ENCODE data around the gene PRSS35.
"Not testable (repeated sequence)": the region's sequence is repeated elsewhere in the genome, so short reads cannot be mapped to it uniquely, and the experiment has no call there.

PRSS35 gene

DNA sequence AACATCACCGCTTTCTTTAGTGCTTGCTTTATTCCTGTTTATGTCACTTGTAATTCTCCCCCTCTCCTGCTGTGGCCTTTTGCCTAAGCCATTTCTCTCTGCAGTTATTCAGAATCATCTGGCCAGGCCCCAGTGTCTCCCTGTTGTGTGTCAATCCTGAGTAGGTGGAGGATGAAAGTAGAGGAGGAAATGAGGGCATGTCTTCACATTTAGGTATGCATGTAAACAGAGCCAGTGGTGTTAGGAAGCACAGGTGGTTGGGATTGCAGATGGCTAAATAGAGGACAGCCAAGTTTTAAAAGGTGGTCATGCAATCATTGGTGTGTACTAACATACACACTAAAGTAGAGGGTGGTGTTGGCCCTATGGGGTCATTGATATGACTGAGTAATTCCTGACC is 5.2 kb downstream of the PRSS35 start:
- DNase-seq = no peak

DNA sequence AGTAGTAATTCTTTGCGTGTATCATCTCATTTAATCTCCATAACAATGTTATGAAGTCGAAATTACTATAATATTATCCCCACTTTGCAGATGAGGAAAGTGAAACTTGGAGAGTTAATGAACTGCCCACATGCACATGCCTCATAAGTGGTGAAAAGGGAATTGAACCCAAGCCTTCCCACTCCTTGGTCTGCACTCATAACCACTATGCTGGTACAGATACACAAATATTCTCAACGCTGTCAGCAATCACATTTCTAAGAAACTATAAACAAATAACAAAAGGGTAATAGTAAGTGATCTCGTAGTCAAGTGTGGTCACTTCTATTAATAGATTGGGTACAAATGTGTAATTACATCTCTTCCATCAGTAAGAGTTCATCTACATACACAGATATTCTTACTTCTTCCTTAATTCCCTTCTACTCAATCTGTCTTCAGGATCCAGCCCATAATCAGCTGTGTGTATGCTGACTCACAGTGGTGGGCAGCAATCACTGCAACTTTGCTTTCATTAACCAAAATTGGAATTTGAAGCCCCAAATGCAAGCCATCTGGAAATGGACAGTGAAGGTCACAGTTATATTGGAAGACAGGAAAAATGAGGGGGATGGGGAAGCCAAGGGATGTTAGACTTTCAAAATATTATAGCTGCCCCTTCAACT is 6.6 kb downstream of the PRSS35 start:
- DNase-seq = peak; percentile 39

DNA sequence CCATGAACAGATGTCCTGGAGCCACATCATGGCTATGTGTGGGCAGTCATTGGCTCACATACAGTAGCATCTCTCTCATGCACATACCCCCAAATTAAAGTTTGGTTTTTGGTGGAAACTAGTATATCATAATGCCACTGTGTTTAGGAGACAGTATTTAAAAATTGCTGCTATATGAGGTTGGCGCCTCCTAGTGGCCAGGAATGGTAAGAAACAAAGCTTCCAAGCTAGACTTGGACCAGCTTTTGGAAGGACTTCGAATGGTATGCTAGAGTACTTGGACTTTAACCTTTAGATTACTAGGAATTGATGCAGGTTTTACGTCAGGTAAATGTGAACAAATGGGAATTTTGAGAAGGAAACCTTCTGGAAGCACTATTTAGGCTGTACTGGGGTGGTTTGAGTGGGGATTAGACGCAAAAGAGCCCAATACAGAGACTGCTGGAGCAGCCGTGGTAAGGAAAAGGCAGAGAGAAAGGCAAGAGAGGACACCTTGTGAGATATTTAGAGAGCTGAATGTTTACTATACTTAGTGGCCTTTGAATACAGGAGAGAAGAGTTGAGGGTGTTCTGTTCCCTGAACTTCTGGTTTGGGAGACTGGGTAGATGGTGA is 23.8 kb downstream of the PRSS35 start:
- DNase-seq = peak; percentile 25

DNA sequence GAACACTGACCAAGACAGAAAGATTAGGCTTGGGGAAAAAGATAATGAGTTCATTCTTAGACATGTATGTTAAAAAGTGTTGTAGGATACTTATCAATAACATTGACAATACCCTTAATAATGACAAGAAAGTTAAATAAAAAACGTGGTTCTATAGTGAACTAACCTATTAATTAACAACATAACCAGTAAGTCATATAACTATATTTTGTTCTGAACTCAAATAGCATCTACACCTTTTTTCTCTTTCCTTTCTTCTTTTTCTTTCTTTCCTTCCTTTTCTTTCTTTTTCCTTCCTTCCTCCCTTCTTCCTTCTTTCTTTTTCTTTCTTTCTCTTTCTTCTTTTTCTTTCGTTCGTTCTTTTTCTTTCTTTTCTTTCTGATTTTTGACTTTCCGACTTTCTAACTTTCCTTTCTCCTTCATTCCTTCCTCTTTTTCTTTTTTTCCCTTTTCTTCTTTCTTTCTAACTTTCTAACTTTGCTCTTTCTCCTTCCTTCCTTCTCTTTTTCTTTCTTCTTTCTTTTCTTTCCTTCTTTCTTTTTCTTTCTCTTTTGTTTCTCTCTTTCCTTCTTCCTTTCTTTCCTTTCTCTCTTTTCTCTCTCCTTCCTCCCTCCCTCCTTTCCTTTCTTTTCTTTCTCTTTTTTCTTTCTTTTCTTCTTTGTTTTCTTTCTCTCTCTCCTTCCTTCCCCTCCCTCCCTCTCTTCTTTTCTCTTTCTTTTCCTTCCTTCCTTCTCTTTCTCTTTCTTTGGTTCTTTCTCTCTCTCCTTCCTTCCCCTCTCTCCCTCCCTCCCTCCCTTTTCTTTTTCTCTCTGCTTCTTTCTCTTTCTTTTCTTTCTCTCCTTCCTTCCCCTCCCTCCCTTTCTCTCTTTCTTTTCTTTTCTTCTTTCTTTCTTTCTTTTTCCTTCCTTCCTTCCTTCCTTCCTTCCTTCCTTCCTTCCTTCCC is 24.6 kb downstream of the PRSS35 start:
- no peak for DNase-seq

- DNase-seq = no peak
Observed at GRCh38 chr6:83539678-83540077, 27.3 kb downstream of the PRSS35 start.

GRCh38 chr6:83546636-83547035 is 34.3 kb downstream of the PRSS35 start:
- DNase-seq = no peak

DNA sequence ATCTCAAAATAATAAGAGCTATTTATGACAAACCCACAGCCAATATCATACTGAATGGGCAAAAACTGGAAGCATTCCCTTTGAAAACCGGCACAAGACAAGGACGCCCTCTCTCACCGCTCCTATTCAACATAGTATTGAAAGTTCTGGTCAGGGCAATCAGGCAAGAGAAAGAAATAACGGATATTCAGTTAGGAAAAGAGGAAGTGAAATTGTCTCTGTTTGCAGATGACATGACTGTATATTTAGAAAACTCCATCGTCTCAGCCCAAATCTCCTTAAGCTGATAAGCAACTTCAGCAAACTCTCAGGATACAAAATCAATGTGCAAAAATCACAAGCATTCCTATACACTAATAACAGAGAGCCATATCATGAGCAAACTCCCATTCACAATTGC is 38.1 kb downstream of the PRSS35 start:
- DNase-seq = not testable (repeated sequence)

- not testable (repeated sequence) for DNase-seq
Observed at GRCh38 chr6:83551748-83552147, 39.4 kb downstream of the PRSS35 start.

DNA sequence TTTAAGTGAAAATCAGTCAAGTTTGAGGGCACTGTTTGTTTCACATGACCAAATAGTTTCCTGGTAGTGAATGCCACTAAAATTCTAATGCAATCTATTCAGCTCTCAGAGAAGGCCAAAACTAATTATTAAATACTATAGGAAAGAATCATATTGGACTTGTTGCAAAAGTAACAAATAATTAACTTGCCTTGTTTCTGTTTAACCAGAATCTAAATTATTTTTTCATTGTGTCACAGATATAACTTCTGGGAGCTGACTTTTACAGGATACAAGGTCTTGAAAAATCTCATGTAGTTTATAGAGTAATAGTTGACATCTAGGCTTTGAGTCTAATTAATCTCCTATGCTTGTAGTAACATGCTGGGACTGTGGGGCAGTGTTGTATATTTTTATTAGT is 44.5 kb downstream of the PRSS35 start:
- no peak for DNase-seq

GRCh38 chr6:83558975-83559374 is 46.6 kb downstream of the PRSS35 start:
- DNase-seq = no peak

GRCh38 chr6:83571663-83572185 is 59.4 kb downstream of the PRSS35 start:
- not testable (repeated sequence) for DNase-seq

GRCh38 chr6:83574783-83575182 is 62.4 kb downstream of the PRSS35 start:
- no peak for DNase-seq

Measured in fibroblast of skin of abdomen (primary cell).